ENCODE data around the gene KCNH2.
A peak's percentile ranks its signal among the peaks of the same experiment; 100 is the strongest.
"Not testable (repeated sequence)": the region's sequence is repeated elsewhere in the genome, so short reads cannot be mapped to it uniquely, and the experiment has no call there.

KCNH2 gene, protein sequence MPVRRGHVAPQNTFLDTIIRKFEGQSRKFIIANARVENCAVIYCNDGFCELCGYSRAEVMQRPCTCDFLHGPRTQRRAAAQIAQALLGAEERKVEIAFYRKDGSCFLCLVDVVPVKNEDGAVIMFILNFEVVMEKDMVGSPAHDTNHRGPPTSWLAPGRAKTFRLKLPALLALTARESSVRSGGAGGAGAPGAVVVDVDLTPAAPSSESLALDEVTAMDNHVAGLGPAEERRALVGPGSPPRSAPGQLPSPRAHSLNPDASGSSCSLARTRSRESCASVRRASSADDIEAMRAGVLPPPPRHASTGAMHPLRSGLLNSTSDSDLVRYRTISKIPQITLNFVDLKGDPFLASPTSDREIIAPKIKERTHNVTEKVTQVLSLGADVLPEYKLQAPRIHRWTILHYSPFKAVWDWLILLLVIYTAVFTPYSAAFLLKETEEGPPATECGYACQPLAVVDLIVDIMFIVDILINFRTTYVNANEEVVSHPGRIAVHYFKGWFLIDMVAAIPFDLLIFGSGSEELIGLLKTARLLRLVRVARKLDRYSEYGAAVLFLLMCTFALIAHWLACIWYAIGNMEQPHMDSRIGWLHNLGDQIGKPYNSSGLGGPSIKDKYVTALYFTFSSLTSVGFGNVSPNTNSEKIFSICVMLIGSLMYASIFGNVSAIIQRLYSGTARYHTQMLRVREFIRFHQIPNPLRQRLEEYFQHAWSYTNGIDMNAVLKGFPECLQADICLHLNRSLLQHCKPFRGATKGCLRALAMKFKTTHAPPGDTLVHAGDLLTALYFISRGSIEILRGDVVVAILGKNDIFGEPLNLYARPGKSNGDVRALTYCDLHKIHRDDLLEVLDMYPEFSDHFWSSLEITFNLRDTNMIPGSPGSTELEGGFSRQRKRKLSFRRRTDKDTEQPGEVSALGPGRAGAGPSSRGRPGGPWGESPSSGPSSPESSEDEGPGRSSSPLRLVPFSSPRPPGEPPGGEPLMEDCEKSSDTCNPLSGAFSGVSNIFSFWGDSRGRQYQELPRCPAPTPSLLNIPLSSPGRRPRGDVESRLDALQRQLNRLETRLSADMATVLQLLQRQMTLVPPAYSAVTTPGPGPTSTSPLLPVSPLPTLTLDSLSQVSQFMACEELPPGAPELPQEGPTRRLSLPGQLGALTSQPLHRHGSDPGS

DNA sequence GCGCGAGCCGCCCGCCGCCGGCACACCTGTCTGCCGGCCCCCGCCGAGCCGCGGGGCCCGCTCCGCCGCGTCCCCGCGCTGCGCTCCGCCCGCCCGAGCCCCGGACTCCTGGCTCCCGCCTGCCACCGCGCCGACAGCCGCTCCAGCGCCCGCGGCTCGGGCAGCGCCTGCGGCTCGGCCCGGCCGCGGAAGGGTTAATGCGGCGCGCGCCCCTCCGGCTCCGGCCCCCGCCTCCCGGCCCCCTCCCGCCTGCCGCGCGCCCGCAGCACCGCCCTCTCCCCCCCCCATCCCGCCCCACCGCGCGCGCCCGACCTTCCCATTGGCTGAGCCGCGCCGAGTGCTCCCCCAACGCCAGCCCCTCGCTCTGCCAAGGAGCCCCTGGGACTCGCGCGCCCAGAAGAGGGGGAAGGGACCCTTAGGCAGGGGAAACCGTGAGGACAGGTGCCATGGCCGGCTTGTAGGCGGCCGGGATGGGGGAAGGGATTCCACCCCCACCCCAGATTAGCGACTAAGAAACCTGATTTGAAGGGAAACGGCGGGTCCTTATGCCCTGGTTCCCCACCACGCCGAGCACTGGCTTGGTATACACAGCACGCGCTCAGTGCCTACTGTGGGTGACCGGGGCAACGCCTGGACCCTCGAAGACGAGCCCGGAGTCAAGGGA is at the start of gene KCNH2:
Gene KCNH2, minus strand, starts transcription at position 196 of the 664 bp plus-strand sequence. CDS start 408 bp downstream, outside the sequence.
- DNase-seq (ENCODE audit: low read depth in 2 of 2): no peak

DNA sequence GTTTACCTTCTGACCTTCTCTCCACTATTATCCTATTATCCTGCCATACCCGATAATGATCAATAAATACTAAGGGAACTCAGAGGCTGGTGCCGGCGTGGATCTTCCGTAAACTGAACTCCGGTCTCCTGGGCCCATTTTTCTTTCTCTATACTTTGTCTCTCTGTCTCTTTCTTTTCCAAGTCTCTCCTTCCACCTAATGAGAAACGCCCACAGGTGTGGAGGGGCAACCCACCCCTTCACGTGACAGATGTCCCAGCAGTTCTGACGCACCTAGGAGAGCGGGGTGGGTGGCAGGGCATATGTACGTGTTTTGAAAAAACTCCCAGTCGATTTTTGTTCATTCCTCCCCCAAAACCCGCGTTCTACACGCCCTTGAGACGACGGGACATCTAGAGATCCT is 49.6 kb upstream of the KCNH2 start:
- not testable (repeated sequence) for DNase-seq (ENCODE audit: low read depth in 2 of 2)

DNA sequence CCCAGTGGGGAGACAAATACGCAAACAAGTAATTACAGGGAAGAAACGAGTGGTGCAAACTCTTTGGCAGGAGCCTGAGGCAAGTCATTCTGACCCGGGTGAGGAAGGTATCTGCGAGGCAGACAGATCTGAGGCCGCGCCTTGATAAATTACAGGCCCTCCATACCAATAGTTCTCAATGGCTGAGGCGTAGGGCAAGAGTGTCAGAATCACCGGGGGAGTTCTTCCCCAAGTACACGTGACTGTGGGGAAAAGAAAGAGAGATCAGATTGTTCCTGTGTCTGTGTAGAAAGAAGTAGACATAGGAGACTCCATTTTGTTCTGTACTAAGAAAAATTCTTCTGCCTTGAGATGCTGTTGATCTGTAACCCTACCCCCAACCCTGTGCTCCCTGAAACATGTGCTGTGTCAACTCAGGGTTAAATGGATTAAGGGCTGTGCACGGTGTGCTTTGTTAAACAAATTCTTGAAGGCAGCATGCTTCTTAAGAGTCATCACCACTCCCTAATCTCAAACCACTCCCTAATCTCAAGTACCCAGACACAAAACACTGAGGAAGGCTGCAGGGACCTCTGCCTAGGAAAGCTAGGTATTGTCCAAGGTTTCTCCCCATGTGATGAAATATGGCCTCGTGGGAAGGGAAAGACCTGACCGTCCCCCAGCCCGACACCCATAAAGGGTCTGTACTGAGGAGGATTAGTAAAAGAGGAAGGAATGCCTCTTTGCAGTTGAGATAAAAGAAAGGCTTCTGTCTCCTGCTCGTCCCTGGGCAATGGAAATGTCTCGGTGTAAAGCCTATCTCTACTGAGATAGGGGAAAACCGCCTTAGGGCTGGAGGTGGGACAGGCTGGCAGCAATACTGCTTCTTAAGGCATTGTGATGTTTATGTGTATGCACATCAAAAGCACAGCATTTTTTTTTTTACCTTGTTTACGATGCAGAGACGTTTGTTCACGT is 48.9 kb upstream of the KCNH2 start:
- DNase-seq (ENCODE audit: low read depth in 2 of 2): not testable (repeated sequence)

DNA sequence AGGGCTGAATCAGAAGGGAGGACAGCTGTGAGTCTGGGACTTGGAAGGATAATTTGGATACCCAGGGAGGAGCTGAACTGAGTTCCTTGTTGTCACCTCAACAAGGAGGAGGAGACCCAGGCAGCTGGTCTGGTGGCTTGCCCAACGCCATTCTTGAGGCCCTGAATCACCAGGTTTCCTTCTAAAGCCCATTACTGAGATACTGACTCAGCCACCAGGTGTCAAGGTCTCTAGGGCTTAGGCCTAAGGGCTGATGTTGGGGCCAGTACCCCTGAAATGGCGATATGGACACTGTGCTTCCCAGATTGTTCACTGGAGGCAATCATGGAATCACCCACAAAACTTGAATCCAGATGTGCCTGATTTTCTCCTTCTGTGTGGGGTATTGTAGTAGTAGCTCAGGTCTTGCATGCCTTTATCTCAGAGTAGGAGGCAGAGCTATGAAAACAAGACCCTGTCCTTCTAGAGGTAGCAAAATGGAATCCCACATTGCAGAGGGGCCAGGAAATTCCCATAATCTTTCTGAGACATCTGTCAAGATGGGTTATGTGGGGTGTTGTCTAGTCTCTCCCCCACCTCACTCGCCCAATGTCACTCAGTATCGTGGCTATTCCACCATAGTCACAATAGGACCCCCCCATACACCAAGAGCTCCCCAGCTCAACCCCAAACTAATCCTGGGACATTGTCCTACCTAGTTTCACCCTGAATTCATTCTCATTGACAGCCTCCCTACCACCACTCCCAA is 48.0 kb upstream of the KCNH2 start:
- no peak for DNase-seq (ENCODE audit: low read depth in 2 of 2)

DNA sequence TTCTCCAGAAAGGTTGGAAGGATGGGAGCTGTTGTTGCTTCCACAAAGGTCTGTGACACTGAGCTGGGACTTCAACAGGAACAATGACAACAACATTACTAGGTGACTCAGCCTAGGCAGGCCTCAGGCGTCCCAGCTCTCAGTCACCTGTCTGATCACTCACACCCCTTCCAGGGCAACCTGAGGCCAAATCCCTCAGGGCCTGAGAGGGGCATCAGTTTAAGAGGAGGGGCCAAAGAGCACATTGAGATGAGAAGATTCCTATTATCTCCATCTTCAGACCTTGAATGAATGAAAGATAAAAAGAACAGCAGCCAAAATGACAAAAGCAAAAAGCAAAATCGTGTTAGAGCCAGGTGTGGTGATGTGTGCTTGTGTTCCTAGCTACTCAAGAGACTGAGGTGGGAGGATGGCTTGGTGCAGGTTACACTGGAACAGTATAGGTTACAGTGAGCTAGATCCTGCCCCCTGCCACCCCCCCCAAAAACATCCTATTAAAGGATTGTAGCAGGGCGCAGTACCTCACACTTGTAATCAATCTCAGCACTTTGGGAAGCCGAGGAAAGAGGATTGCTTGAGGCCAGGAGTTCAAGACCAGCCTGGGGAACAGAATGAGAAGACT is 46.4 kb upstream of the KCNH2 start, which contains the start of gene ATG9B:
Gene ATG9B, minus strand, starts transcription at position 60 of the 622 bp plus-strand sequence. CDS start 71 bp downstream, outside the sequence.
- DNase-seq (ENCODE audit: low read depth in 2 of 2): no peak

DNA sequence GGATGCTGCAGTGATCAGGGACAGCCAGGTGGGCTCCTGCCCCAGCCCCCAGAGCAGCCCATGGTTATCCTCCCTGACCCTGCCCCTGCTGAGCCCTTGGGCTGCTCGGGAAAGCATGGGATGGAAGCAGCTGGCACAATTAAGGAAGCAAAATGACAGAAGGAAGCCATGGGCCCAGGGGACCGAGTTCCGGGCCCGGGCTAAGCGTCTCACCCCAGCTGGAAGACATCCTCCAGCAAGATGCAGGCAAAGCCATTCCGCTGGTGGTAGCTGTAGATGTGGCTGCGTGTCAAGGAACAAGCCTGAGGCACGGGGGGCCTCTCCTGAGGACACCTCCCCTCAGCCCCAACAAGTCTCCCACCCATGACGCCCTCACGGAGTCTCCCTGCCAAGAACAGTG is 45.1 kb upstream of the KCNH2 start:
- DNase-seq (ENCODE audit: low read depth in 2 of 2): no peak

DNA sequence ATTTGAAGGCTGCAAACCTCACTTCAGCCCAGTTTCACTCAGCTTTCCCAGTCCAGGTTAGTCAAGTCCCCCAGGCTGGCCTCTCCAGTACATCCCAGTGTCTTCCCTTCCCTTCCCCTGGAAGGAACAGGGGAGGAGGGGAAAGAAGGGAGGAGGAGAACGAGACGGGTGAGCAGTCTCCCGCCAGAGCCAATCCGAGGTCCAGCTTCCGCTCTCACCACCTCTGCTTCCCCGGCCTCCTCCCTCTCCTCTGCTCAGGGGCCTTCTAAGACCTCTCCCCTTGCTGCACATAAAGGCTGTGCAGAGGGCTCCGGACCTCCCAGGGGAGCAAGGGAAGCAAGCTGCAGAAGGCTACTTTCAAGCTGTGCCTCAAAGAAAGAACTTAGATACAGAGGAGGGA is 42.1 kb upstream of the KCNH2 start:
- DNase-seq (ENCODE audit: low read depth in 2 of 2): no peak

DNA sequence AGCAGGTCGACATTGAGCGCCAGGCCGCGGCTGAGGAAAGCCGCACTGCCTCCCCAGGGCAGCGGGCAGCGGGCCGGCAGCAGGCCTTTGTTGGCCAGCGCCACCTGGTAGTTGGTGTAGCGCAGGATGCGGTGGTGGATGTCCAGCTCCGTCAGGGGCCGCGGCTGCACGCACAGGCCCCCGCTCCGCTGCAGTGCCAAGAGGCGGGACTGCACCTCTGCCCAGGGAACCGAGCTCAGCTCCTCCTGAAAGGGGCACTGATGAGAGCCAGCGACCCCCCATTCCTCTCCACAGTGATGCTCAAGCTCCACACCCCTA is 41.0 kb upstream of the KCNH2 start:
- no peak for DNase-seq (ENCODE audit: low read depth in 2 of 2)

DNA sequence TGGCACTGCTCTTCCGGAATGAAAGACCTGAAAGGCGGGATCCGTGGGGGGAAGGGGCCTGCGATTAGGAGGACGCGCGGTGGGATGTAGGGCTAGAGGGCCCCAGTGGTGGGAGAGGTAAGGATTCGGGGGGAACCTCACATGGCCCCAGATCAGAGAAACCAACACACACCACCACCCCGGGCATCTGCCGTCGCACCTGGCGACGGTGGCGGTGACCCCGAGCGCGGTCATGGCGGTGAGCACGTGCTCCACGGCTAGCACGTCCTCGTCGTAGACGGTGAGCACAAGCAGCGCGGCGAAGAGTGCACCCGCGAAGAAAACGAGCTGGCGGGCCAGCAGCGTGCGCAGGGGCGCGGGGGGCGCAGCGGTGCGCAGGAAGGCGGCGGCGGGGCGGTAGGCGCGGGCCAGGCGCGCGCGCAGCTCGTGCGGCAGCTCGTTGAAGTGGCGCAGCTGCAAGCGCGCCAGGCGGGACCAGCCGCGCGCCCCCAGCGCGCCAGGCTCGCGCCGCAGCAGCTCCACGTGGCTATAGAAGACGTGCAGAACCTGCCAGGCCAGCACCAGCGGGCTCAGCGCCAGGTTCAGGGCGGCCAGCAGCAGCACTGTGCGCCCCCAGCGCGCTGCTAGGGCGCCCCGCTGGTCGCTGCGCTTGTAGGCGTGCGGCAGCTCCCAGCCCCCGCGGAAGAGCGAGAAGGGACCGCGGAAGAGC is 40.5 kb upstream of the KCNH2 start:
- DNase-seq (ENCODE audit: low read depth in 2 of 2): no peak

DNA sequence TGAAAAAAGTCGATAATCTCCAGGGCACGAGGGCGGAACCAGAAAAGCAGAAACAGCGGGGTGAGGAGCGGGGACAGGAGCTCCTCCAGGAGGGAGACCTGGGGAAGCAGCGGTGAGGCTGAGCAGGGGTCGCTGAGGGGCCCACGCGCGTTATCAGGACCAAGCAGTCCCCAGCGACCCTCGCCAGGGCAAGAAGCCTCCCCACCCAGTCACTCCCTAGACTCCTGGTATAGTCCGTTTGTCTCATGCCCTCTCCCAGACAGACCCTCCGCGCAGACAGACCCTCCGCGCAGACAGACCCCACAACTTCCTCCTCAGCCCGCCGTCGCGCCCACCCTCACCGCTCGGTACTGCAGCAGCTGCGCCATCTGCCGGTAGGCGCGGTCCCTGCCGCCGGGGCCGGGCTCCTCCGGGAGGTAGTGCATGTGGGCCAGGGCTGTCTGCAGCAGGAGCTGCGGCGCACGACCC is 39.9 kb upstream of the KCNH2 start:
- DNase-seq (ENCODE audit: low read depth in 2 of 2): peak; percentile 71 to 78

DNA sequence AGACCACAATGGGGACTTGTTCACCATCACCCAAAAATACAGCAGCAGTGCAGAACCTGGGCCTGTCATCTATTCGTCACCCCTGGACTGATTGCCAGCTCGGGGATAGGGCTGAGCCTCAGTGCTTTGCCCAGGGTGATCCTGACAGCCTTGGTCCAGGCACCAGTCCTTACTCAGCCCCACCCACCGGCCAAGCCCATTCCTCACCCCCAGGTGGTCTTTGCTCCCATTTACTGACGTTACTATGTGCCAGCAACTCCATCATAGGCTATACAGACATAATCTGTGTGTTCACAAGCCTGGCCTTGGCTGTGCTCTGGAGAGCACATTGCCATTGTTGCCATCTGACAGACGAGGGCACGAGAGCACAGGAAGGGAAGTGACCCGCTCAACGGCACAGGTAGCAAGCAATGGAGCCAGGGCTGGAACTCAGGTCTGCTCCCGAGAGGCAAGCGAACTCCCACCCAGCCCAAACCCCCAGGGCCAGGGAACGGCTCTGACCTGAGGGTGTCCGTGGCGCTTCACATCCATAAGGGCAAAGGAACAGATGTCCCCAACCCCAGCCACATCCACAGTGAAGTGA is 39.3 kb upstream of the KCNH2 start:
- DNase-seq (ENCODE audit: low read depth in 2 of 2): no peak

DNA sequence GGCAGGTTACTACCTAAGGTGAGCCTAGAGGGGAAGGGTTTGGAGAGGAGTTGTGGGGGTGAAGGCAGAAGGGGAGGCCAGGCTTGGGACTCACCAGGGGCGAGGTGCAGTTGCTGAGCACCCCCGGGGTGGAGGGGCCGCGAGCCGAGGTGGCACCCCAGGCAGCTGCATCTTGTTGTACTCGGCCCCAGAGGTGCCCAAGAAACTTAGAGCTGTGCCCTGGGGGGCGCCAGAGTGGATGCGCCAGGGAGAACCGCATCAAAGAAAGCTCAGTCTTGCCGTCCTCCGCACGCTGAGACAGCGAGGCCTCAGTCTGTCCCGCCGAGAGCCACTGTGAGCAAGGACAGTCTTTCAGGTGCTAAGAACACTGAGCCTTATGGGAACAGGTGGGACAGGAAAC is 38.8 kb upstream of the KCNH2 start:
- no peak for DNase-seq (ENCODE audit: low read depth in 2 of 2)

DNA sequence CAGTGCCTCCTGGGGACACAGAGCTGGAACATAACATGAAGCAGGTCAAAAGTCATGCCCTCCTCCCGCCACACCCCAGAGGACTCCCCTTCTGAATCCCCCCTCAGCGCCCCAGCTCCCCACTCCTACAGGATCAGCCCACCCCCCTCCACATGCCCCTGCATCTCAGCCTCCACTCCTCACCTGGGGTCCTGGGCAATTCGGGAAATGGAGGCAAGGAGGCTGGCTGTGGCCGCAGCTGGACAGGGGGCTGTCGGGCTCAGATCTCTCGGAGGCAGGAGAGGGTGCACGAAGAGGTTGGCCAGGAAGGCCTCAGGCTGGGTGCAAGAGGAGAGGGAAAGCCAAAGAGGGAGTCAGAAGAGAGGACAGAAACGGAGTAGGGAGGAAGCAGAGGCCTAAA is 38.4 kb upstream of the KCNH2 start:
- no peak for DNase-seq (ENCODE audit: low read depth in 2 of 2)

DNA sequence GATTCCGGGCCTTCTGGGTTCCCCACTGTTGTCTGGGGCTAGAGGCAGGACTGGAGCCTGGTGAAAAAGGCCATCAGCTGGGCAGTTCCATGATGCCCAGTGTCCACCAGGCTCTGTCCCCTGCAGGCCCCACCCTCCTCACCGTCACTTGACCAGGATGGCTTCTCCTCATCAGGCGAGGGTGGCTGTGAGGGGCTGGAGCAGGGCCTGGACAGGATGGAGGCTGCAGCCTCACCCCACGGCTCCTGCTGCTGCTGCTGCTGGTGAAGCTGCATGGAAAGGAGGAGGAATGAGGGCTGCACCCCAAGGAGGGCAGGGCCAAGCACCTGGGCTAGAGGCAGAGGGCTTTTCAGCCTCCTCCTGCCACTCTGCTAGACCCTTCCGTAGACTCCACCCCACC is 37.8 kb upstream of the KCNH2 start:
- DNase-seq (ENCODE audit: low read depth in 2 of 2): no peak

DNA sequence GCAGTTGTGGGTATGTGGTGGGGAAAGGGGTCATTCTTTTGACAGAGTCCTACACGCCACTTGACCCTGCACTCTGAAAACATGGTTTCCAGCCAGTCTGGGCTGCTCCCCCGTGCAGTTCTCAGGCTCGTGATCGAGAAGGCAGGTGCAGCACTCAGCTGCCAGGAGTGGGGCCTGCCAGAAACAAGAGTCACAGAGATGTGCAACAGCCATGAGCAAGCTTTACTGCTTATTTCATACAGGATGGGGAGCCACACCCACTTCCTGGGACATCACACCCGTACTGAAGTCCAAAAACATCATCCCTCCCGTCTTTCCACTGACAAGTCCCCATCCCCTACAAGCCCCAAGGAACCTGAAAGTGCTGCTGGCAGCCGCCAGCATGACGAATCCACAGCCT is 36.8 kb upstream of the KCNH2 start:
- DNase-seq (ENCODE audit: low read depth in 2 of 2): no peak

DNA sequence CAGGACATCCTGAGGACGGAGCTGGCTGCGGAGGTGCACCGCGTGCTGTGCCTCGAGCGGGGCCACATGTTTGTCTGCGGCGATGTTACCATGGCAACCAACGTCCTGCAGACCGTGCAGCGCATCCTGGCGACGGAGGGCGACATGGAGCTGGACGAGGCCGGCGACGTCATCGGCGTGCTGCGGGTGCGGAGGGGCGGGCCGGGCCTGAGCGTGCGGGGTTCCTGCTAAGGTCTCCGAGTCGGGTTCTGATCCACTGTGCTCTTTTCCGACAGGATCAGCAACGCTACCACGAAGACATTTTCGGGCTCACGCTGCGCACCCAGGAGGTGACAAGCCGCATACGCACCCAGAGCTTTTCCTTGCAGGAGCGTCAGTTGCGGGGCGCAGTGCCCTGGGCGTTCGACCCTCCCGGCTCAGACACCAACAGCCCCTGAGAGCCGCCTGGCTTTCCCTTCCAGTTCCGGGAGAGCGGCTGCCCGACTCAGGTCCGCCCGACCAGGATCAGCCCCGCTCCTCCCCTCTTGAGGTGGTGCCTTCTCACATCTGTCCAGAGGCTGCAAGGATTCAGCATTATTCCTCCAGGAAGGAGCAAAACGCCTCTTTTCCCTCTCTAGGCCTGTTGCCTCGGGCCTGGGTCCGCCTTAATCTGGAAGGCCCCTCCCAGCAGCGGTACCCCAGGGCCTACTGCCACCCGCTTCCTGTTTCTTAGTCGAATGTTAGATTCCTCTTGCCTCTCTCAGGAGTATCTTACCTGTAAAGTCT is 35.8 kb upstream of the KCNH2 start:
- DNase-seq (ENCODE audit: low read depth in 2 of 2): peak; percentile 75 to 84

DNA sequence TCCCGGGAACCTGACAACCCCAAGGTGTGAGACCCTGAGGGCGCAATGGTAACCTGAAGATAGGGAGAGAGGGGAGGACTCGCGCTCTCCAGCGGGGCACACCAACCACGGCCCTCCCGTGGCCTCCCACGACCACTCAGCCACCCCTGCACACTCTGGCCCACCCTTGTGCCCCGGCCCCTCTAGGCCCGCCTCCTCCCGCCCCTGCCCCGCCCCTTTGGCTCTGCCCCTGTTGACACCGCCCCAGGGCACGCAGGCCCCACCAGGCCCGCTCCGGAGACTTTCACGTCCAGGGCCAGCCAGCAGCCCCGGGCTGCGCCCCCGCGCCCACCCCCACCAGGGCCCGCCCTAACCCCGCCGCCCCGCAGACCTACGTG is 35.2 kb upstream of the KCNH2 start:
- no peak for DNase-seq (ENCODE audit: low read depth in 2 of 2)
